ENCODE measurements around the gene DBF4B. TPM values are rescaled to one million over a fixed set of nuclear protein-coding genes. Genes with fewer than 3 reads are reported as not detected.

Gene DBF4B
- total and polyA plus RNA-seq, 2 of the 13 experiments (the other 11 are each of a cell fraction or from before 2014, with no cell fraction given): 11.7 to 13.2 TPM

DNA sequence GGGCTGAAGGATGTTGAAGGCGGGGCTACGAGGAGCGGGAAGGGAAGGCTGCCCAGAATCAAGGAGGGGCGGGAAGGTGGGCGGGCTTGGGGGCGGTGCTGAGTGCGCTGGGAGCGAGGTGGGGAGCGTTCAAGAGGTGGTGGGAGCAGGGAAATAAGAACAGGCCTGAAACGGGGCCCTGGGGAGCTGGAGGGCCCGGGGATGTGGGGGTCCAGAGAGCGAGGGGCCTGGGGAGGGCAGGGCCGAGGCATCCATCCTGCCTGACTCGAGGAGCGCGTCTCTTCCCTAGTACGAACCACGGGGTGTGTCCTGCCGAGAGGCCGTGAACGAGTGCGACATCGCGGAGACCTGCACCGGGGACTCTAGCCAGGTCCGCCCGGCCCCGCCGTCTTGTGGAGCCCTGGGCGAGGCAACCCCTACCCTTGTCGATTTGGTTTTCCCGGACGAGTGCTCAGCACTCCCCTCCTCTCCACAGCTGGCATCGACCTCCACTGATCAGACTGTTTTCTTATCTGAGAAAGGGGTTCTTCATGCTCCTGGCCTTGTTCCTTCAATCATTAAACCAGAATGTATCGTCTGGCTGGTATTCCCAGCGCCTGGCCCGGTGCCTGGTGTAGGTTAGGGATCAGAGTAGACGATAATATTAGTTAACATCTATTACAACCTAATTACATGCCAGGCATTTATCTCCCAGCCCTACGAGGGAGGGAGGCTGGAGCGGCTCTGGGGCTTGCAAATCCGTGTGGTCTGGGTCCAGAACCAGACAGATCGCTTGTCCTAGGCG lies 67.6 kb downstream of the DBF4B start (continued):
- TF ChIP-seq, protein P1, sequence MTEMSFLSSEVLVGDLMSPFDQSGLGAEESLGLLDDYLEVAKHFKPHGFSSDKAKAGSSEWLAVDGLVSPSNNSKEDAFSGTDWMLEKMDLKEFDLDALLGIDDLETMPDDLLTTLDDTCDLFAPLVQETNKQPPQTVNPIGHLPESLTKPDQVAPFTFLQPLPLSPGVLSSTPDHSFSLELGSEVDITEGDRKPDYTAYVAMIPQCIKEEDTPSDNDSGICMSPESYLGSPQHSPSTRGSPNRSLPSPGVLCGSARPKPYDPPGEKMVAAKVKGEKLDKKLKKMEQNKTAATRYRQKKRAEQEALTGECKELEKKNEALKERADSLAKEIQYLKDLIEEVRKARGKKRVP (CRISPR knock-in tag; IDR thresholded peaks at IDR 0.05): no peak
- no peak for TF ChIP-seq HMG20B (CRISPR knock-in tag; conservative IDR thresholded peaks at IDR 0.05)
- TF ChIP-seq, protein P2, sequence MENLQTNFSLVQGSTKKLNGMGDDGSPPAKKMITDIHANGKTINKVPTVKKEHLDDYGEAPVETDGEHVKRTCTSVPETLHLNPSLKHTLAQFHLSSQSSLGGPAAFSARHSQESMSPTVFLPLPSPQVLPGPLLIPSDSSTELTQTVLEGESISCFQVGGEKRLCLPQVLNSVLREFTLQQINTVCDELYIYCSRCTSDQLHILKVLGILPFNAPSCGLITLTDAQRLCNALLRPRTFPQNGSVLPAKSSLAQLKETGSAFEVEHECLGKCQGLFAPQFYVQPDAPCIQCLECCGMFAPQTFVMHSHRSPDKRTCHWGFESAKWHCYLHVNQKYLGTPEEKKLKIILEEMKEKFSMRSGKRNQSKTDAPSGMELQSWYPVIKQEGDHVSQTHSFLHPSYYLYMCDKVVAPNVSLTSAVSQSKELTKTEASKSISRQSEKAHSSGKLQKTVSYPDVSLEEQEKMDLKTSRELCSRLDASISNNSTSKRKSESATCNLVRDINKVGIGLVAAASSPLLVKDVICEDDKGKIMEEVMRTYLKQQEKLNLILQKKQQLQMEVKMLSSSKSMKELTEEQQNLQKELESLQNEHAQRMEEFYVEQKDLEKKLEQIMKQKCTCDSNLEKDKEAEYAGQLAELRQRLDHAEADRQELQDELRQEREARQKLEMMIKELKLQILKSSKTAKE (CRISPR knock-in tag; IDR thresholded peaks at IDR 0.05; ENCODE audit: borderline replicate concordance): no peak
- TF ChIP-seq SOX13 (IDR thresholded peaks at IDR 0.05): no peak
- TF ChIP-seq SOX13 (CRISPR knock-in tag; conservative IDR thresholded peaks at IDR 0.05 in 1 of 2, IDR thresholded peaks at IDR 0.05 in 1 of 2): no peak
- 0 out of 2 replicates have a peak, but pooled peaks have one; percentile 37 for TF ChIP-seq ZFYVE20 (CRISPR knock-in tag; IDR thresholded peaks at IDR 0.05; ENCODE audit: borderline replicate concordance, low read depth)
- TF ChIP-seq DMAP1 (CRISPR knock-in tag; IDR thresholded peaks at IDR 0.05): no peak
- TF ChIP-seq, protein P3, sequence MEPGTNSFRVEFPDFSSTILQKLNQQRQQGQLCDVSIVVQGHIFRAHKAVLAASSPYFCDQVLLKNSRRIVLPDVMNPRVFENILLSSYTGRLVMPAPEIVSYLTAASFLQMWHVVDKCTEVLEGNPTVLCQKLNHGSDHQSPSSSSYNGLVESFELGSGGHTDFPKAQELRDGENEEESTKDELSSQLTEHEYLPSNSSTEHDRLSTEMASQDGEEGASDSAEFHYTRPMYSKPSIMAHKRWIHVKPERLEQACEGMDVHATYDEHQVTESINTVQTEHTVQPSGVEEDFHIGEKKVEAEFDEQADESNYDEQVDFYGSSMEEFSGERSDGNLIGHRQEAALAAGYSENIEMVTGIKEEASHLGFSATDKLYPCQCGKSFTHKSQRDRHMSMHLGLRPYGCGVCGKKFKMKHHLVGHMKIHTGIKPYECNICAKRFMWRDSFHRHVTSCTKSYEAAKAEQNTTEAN (CRISPR knock-in tag; conservative IDR thresholded peaks at IDR 0.05): no peak
- no peak for TF ChIP-seq KLF16 (CRISPR knock-in tag; IDR thresholded peaks at IDR 0.05)
- TF ChIP-seq FOXO1 (CRISPR knock-in tag; IDR thresholded peaks at IDR 0.05): peak; percentile 19; the same call in 1 of the 2 replicates
- TF ChIP-seq, protein P4, sequence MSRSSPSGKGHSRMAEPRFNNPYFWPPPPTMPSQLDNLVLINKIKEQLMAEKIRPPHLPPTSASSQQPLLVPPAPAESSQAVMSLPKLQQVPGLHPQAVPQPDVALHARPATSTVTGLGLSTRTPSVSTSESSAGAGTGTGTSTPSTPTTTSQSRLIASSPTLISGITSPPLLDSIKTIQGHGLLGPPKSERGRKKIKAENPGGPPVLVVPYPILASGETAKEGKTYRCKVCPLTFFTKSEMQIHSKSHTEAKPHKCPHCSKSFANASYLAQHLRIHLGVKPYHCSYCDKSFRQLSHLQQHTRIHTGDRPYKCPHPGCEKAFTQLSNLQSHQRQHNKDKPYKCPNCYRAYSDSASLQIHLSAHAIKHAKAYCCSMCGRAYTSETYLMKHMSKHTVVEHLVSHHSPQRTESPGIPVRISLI (CRISPR knock-in tag; IDR thresholded peaks at IDR 0.05; ENCODE audit: borderline replicate concordance): no peak
- TF ChIP-seq FOXC1 (CRISPR knock-in tag; IDR thresholded peaks at IDR 0.05; ENCODE audit: borderline replicate concordance): no peak
- no peak for TF ChIP-seq IKZF4 (CRISPR knock-in tag; IDR thresholded peaks at IDR 0.05; ENCODE audit: borderline replicate concordance, low read depth, not compliant biosample characterization)
- no peak; the same call in 1 of the 2 replicates for TF ChIP-seq DNMT3B (CRISPR knock-in tag; conservative IDR thresholded peaks at IDR 0.05)
- TF ChIP-seq, protein P5, sequence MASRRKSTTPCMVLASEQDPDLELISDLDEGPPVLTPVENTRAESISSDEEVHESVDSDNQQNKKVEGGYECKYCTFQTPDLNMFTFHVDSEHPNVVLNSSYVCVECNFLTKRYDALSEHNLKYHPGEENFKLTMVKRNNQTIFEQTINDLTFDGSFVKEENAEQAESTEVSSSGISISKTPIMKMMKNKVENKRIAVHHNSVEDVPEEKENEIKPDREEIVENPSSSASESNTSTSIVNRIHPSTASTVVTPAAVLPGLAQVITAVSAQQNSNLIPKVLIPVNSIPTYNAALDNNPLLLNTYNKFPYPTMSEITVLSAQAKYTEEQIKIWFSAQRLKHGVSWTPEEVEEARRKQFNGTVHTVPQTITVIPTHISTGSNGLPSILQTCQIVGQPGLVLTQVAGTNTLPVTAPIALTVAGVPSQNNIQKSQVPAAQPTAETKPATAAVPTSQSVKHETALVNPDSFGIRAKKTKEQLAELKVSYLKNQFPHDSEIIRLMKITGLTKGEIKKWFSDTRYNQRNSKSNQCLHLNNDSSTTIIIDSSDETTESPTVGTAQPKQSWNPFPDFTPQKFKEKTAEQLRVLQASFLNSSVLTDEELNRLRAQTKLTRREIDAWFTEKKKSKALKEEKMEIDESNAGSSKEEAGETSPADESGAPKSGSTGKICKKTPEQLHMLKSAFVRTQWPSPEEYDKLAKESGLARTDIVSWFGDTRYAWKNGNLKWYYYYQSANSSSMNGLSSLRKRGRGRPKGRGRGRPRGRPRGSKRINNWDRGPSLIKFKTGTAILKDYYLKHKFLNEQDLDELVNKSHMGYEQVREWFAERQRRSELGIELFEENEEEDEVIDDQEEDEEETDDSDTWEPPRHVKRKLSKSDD (CRISPR knock-in tag; IDR thresholded peaks at IDR 0.05; ENCODE audit: low read depth): no peak
- no peak for TF ChIP-seq SRF (IDR thresholded peaks at IDR 0.05; ENCODE audit: low read depth, low read length)
- no peak for TF ChIP-seq ZNF605 (CRISPR knock-in tag; IDR thresholded peaks at IDR 0.05)
- no peak for TF ChIP-seq ZNF431 (CRISPR knock-in tag; IDR thresholded peaks at IDR 0.05; ENCODE audit: borderline replicate concordance, low read depth)
- TF ChIP-seq ZNF747 (CRISPR knock-in tag; IDR thresholded peaks at IDR 0.05; ENCODE audit: borderline replicate concordance): no peak
- TF ChIP-seq GTF2F1 (IDR thresholded peaks at IDR 0.05; ENCODE audit: low read length): no peak

Measured in HepG2 (cell line).